H1 (cell line): Measurements from ENCODE around the gene ZBTB42.

Experiments
- EP300 ChIP-seq, 2 experiments: IDR thresholded peaks; 1 replicate in 1 of 2; 2 replicates in 1 of 2; pipeline ENCODE4 v1.6.1; 2011 to 2012; ENCODE audit warnings: low read depth in 2 of 2, low read length in 2 of 2, mild to moderate bottlenecking in 2 of 2, borderline replicate concordance in 1 of 2, inconsistent platforms in 1 of 2, moderate library complexity in 1 of 2
- EZH2 ChIP-seq: fragments of 200-600 bp; sonication (generic); IDR thresholded peaks from 2 replicates; pipeline ENCODE4 v1.7.1; 2012; ENCODE audit warnings: low read depth, mild to moderate bottlenecking, moderate library complexity, low read length, inconsistent platforms; ENCODE audit not compliant: severe bottlenecking
- POLR2A ChIP-seq, 2 experiments: IDR thresholded peaks; 1 replicate in 1 of 2; 2 replicates in 1 of 2; pipeline ENCODE4 v1.6.1; 2011; ENCODE audit warnings: low read depth in 2 of 2, low read length in 2 of 2, mild to moderate bottlenecking in 2 of 2; ENCODE audit errors: control extremely low read depth in 1 of 2
- RAD21 ChIP-seq, 2 experiments: IDR thresholded peaks in 1 of 2; conservative IDR thresholded peaks in 1 of 2; 2 replicates each; pipeline ENCODE4 v1.6.1; 2011; ENCODE audit warnings: low read depth in 2 of 2, low read length in 2 of 2, improper control_type of control experiment in 1 of 2, inconsistent platforms in 1 of 2, mild to moderate bottlenecking in 1 of 2, moderate library complexity in 1 of 2
- RNF2 ChIP-seq: fragments of 200-900, 300-1000 bp; sonication (generic); IDR thresholded peaks from 2 replicates; pipeline ENCODE4 v1.7.1; 2016; ENCODE audit warnings: borderline replicate concordance, low read depth, mild to moderate bottlenecking, antibody characterized with exemption, low read length; ENCODE audit not compliant: poor library complexity, severe bottlenecking; ENCODE audit errors: missing control alignments
- TF ChIP-seq, protein P1 (sequence below): IDR thresholded peaks from 2 replicates; pipeline ENCODE4 v1.6.1; 2011; ENCODE audit warnings: low read depth, mild to moderate bottlenecking, low read length; ENCODE audit not compliant: insufficient read depth
- TF ChIP-seq, protein P2 (sequence below), 3 experiments: IDR thresholded peaks; 1 replicate in 2 of 3; 2 replicates in 1 of 3; pipeline versions ENCODE4 v1.5.1 to v1.6.1; 2011; ENCODE audit warnings: low read length in 3 of 3, mild to moderate bottlenecking in 3 of 3, inconsistent platforms in 2 of 3, low read depth in 1 of 3, moderate library complexity in 1 of 3; ENCODE audit not compliant: insufficient read depth in 1 of 3; ENCODE audit errors: control extremely low read depth in 1 of 3

DNA sequence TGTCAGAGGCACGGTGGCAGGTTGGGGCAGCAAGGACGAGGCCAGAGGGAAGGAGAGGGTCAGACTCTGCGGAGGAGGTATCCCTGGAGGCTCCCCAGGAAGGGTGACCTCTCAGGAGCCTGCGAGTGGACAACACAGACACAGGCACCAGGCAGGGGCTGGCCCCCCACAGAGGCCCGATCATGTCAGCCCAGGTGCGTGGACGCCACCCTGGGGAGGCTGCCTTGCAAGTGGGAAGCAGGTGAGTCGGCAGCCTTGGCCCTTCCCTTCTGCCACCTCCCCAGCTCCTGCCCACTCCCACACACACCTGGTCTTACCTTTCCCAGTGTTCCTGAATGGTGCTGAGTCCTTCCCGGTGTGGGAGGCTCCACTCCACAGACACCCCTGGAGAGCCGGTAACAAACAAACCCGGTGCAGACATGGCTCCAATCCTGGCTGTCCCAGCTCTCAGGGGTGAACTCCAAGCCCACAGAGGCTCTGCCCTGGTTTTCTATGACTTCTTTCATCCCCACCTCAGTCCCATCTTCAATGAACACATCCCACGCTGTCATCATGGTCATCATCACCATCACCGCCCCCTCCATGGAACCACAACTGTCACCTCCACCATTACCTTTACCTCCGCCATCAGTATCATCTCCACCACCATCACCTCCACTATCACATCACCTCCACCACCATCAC lies 5.2 kb downstream of the ZBTB42 start:
- TF ChIP-seq RNF2, result no peak
- no peak for TF ChIP-seq RAD21 (IDR thresholded peaks at IDR 0.05 in 1 of 2, conservative IDR thresholded peaks at IDR 0.05 in 1 of 2; ENCODE audit: low read depth in 2 of 2, low read length in 2 of 2)
- TF ChIP-seq, protein P1, sequence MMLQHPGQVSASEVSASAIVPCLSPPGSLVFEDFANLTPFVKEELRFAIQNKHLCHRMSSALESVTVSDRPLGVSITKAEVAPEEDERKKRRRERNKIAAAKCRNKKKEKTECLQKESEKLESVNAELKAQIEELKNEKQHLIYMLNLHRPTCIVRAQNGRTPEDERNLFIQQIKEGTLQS, result no peak
- TF ChIP-seq, protein P2, sequence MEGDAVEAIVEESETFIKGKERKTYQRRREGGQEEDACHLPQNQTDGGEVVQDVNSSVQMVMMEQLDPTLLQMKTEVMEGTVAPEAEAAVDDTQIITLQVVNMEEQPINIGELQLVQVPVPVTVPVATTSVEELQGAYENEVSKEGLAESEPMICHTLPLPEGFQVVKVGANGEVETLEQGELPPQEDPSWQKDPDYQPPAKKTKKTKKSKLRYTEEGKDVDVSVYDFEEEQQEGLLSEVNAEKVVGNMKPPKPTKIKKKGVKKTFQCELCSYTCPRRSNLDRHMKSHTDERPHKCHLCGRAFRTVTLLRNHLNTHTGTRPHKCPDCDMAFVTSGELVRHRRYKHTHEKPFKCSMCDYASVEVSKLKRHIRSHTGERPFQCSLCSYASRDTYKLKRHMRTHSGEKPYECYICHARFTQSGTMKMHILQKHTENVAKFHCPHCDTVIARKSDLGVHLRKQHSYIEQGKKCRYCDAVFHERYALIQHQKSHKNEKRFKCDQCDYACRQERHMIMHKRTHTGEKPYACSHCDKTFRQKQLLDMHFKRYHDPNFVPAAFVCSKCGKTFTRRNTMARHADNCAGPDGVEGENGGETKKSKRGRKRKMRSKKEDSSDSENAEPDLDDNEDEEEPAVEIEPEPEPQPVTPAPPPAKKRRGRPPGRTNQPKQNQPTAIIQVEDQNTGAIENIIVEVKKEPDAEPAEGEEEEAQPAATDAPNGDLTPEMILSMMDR (IDR thresholded peaks at IDR 0.05; ENCODE audit: control extremely low read depth in 1 of 3, insufficient read depth in 1 of 3, low read depth in 1 of 3, low read length in 3 of 3), result no peak
- TF ChIP-seq EP300 (IDR thresholded peaks at IDR 0.05; ENCODE audit: borderline replicate concordance in 1 of 2, low read depth in 2 of 2, low read length in 2 of 2), result no peak
- no peak for TF ChIP-seq EZH2
- TF ChIP-seq POLR2A (IDR thresholded peaks at IDR 0.05; ENCODE audit: control extremely low read depth in 1 of 2, low read depth in 2 of 2, low read length in 2 of 2), result no peak
